ENCODE data around the gene PDE8B.

The PDE8B gene

GRCh38 chr5:77258652-77259051 lies 48.2 kb downstream of the PDE8B start:
- no peak overlapping the region for H2AK5ac ChIP-seq (ENCODE audit: low read length)
- no peaks in the 10 kb centered on the region for H3K27me3 ChIP-seq (ENCODE audit: insufficient read depth, low read length, poor library complexity)
- H3K27ac ChIP-seq (ENCODE audit: low read depth, low read length), result no peak overlapping the region
- no peaks in the 10 kb centered on the region for H3K4me1 ChIP-seq (ENCODE audit: control insufficient read depth, low read depth, low read length)
- H3K79me1 ChIP-seq (ENCODE audit: low read length), result no peaks in the 10 kb centered on the region
- no peak overlapping the region for H3K9ac ChIP-seq (ENCODE audit: low read length)
- H3K18ac ChIP-seq (ENCODE audit: low read length), result no peak overlapping the region
- no peak overlapping the region for H3K4ac ChIP-seq (ENCODE audit: low read depth, low read length)
- no CpG with 5 or more reads among the region's 1 CpG for WGBS (ENCODE audit: extremely low coverage, insufficient coverage, low lambda C conversion rate)
- no peak for DNase-seq
- no peak overlapping the region for H2BK5ac ChIP-seq (ENCODE audit: low read length)
- H3K23ac ChIP-seq (ENCODE audit: low read length), result no peak overlapping the region
- H3K36me3 ChIP-seq (ENCODE audit: control insufficient read depth, insufficient read depth, low read length), result no peaks in the 10 kb centered on the region
- H4K8ac ChIP-seq (ENCODE audit: low read depth, low read length), result no peak overlapping the region
- H3K79me2 ChIP-seq (ENCODE audit: control insufficient read depth, insufficient read depth, low read length), result no peaks in the 10 kb centered on the region
- no peak overlapping the region for H4K5ac ChIP-seq (ENCODE audit: low read length)
- no peak overlapping the region for H3K4me2 ChIP-seq (ENCODE audit: low read length)
- no peak overlapping the region for H2BK15ac ChIP-seq (replicated peaks; ENCODE audit: low read depth)
- H3K56ac ChIP-seq (ENCODE audit: low read length), result no peak overlapping the region
- no peak overlapping the region for H2BK120ac ChIP-seq (ENCODE audit: low read depth, low read length)
- no peak overlapping the region for H3K4me3 ChIP-seq (ENCODE audit: low read length)

DNA sequence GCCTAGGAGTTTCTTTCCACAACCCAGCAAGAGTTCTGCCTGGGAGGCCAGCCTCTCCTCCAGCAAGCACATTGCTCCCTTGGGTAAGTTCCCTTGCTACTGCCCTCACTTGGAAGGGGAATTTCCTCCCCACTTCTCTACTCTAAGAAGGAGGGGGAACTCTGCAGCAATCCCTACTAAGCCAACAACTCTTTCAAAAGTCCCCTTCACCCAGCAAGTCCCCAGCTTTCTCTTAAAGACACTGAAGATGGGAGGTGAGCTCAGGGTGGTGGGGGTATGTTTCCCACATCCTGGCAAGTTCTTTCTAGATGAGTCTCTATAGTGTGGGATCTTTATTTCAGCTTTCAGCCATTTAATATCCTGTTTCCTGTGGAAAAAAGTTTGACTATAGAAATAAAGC lies 49.0 kb downstream of the PDE8B start:
- no peaks in the 10 kb centered on the region for H3K4me1 ChIP-seq (ENCODE audit: control insufficient read depth, low read depth, low read length)
- no peaks in the 10 kb centered on the region for H3K79me1 ChIP-seq (ENCODE audit: low read length)
- H3K23ac ChIP-seq (ENCODE audit: low read length), result no peak overlapping the region
- no peak overlapping the region for H3K9ac ChIP-seq (ENCODE audit: low read length)
- no peak overlapping the region for H2BK15ac ChIP-seq (replicated peaks; ENCODE audit: low read depth)
- no peak overlapping the region for H2BK5ac ChIP-seq (ENCODE audit: low read length)
- H3K56ac ChIP-seq (ENCODE audit: low read length), result no peak overlapping the region
- no peak overlapping the region for H4K8ac ChIP-seq (ENCODE audit: low read depth, low read length)
- H3K36me3 ChIP-seq (ENCODE audit: control insufficient read depth, insufficient read depth, low read length), result no peaks in the 10 kb centered on the region
- H3K4me3 ChIP-seq (ENCODE audit: low read length), result no peak overlapping the region
- H4K5ac ChIP-seq (ENCODE audit: low read length), result no peak overlapping the region
- no peak overlapping the region for H3K27ac ChIP-seq (ENCODE audit: low read depth, low read length)
- H2BK120ac ChIP-seq (ENCODE audit: low read depth, low read length), result no peak overlapping the region
- H3K79me2 ChIP-seq (ENCODE audit: control insufficient read depth, insufficient read depth, low read length), result no peaks in the 10 kb centered on the region
- no peak overlapping the region for H3K4me2 ChIP-seq (ENCODE audit: low read length)
- no peak overlapping the region for H3K18ac ChIP-seq (ENCODE audit: low read length)
- H3K27me3 ChIP-seq (ENCODE audit: insufficient read depth, low read length, poor library complexity), result no peaks in the 10 kb centered on the region
- no peak overlapping the region for H3K4ac ChIP-seq (ENCODE audit: low read depth, low read length)
- no peak for DNase-seq
- no peak overlapping the region for H2AK5ac ChIP-seq (ENCODE audit: low read length)

DNA sequence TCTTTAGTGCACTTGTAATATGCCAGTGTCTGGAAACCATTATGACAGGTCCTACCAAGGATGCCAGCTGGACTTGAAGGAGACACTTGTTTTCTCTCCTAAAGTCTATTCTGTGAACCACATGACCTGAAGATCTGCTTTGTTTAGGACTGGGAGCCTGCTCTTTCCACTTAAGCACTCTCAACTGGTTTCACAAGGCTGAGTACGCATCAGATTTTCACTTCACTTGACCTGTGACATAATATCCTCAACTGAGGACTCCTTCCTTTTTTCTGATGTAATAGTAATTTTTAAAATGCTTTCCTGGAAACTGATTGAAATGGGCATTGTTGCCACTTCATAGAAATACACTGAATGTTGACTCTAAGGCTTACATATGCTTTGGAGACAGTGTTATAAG lies 52.2 kb downstream of the PDE8B start:
- Histone ChIP-seq H4K5ac (ENCODE audit: low read length) (no peak overlapping the region), H3K9ac (ENCODE audit: low read length) (no peak overlapping the region), H3K18ac (ENCODE audit: low read length) (no peak overlapping the region), H3K4me1 (ENCODE audit: control insufficient read depth, low read depth, low read length) (no peaks in the 10 kb centered on the region), H3K4ac (ENCODE audit: low read depth, low read length) (no peak overlapping the region), H2BK15ac (replicated peaks; ENCODE audit: low read depth) (no peak overlapping the region), H3K27ac (ENCODE audit: low read depth, low read length) (no peak overlapping the region), H3K27me3 (ENCODE audit: insufficient read depth, low read length, poor library complexity) (no peaks in the 10 kb centered on the region), H3K4me2 (ENCODE audit: low read length) (no peak overlapping the region), H4K8ac (ENCODE audit: low read depth, low read length) (no peak overlapping the region), H2AK5ac (ENCODE audit: low read length) (no peak overlapping the region), H3K56ac (ENCODE audit: low read length) (no peak overlapping the region), H3K79me1 (ENCODE audit: low read length) (no peaks in the 10 kb centered on the region), H3K4me3 (ENCODE audit: low read length) (no peak overlapping the region), H3K79me2 (ENCODE audit: control insufficient read depth, insufficient read depth, low read length) (no peaks in the 10 kb centered on the region), H2BK120ac (ENCODE audit: low read depth, low read length) (no peak overlapping the region), H2BK5ac (ENCODE audit: low read length) (no peak overlapping the region), H3K36me3 (ENCODE audit: control insufficient read depth, insufficient read depth, low read length) (no peaks in the 10 kb centered on the region), H3K23ac (ENCODE audit: low read length) (no peak overlapping the region)
- WGBS (ENCODE audit: extremely low coverage, insufficient coverage, low lambda C conversion rate), result no CpG with 5 or more reads among the region's 1 CpG
- no peak for DNase-seq

DNA sequence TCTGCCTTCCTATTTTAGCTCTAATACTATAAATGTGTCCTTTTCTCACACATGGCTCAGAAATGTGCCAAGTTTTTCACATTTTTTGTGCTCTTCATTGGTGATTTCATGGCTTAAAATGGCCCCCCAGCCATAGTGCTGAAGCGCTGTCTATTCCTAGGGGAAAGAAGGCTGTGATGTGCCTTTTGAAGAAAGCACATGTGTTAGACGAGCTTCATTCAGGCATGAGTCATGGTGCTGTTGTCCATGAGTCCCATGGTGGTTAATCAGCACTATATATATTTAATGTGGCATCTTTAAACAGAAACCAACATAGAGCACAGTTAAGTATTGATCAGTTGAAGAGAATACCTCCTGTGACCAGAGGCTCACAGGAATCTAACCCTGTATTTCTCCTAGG lies 55.8 kb downstream of the PDE8B start:
- H2AK5ac ChIP-seq (ENCODE audit: low read length), result no peak overlapping the region
- no peak overlapping the region for H3K27ac ChIP-seq (ENCODE audit: low read depth, low read length)
- no peak overlapping the region for H3K18ac ChIP-seq (ENCODE audit: low read length)
- no CpG with 5 or more reads among the region's 2 CpGs for WGBS (ENCODE audit: extremely low coverage, insufficient coverage, low lambda C conversion rate)
- H3K9ac ChIP-seq (ENCODE audit: low read length), result no peak overlapping the region
- H3K36me3 ChIP-seq (ENCODE audit: control insufficient read depth, insufficient read depth, low read length), result no peaks in the 10 kb centered on the region
- no peak overlapping the region for H4K8ac ChIP-seq (ENCODE audit: low read depth, low read length)
- no peak overlapping the region for H3K23ac ChIP-seq (ENCODE audit: low read length)
- no peak overlapping the region for H2BK5ac ChIP-seq (ENCODE audit: low read length)
- H3K4me3 ChIP-seq (ENCODE audit: low read length), result no peak overlapping the region
- no peak overlapping the region for H2BK15ac ChIP-seq (replicated peaks; ENCODE audit: low read depth)
- H2BK120ac ChIP-seq (ENCODE audit: low read depth, low read length), result no peak overlapping the region
- H3K4me1 ChIP-seq (ENCODE audit: control insufficient read depth, low read depth, low read length), result no peaks in the 10 kb centered on the region
- H3K79me1 ChIP-seq (ENCODE audit: low read length), result no peaks in the 10 kb centered on the region
- no peak overlapping the region for H3K56ac ChIP-seq (ENCODE audit: low read length)
- H4K5ac ChIP-seq (ENCODE audit: low read length), result no peak overlapping the region
- no peaks in the 10 kb centered on the region for H3K79me2 ChIP-seq (ENCODE audit: control insufficient read depth, insufficient read depth, low read length)
- DNase-seq, result no peak
- no peak overlapping the region for H3K4me2 ChIP-seq (ENCODE audit: low read length)
- no peak overlapping the region for H3K4ac ChIP-seq (ENCODE audit: low read depth, low read length)
- H3K27me3 ChIP-seq (ENCODE audit: insufficient read depth, low read length, poor library complexity), result no peaks in the 10 kb centered on the region

- DNase-seq, result no peak
- no peak overlapping the region for H3K27ac ChIP-seq (ENCODE audit: low read depth, low read length)
- no peak overlapping the region for H3K9ac ChIP-seq (ENCODE audit: low read length)
- no peak overlapping the region for H4K5ac ChIP-seq (ENCODE audit: low read length)
- no peaks in the 10 kb centered on the region for H3K79me1 ChIP-seq (ENCODE audit: low read length)
- H3K18ac ChIP-seq (ENCODE audit: low read length), result no peak overlapping the region
- no peak overlapping the region for H2BK120ac ChIP-seq (ENCODE audit: low read depth, low read length)
- no peak overlapping the region for H3K56ac ChIP-seq (ENCODE audit: low read length)
- H3K4me2 ChIP-seq (ENCODE audit: low read length), result no peak overlapping the region
- no peak overlapping the region for H2BK5ac ChIP-seq (ENCODE audit: low read length)
- H3K36me3 ChIP-seq (ENCODE audit: control insufficient read depth, insufficient read depth, low read length), result no peaks in the 10 kb centered on the region
- H3K23ac ChIP-seq (ENCODE audit: low read length), result no peak overlapping the region
- no peaks in the 10 kb centered on the region for H3K79me2 ChIP-seq (ENCODE audit: control insufficient read depth, insufficient read depth, low read length)
- no peaks in the 10 kb centered on the region for H3K4me1 ChIP-seq (ENCODE audit: control insufficient read depth, low read depth, low read length)
- H3K4me3 ChIP-seq (ENCODE audit: low read length), result no peak overlapping the region
- H3K4ac ChIP-seq (ENCODE audit: low read depth, low read length), result no peak overlapping the region
- H2BK15ac ChIP-seq (replicated peaks; ENCODE audit: low read depth), result no peak overlapping the region
- H4K8ac ChIP-seq (ENCODE audit: low read depth, low read length), result no peak overlapping the region
- no CpG with 5 or more reads among the region's 3 CpGs for WGBS (ENCODE audit: extremely low coverage, insufficient coverage, low lambda C conversion rate)
- no peaks in the 10 kb centered on the region for H3K27me3 ChIP-seq (ENCODE audit: insufficient read depth, low read length, poor library complexity)
- no peak overlapping the region for H2AK5ac ChIP-seq (ENCODE audit: low read length)
Measured at GRCh38 chr5:77267496-77267895, 57.0 kb downstream of the PDE8B start.

GRCh38 chr5:77272206-77272605 lies 61.7 kb downstream of the PDE8B start:
- no peak overlapping the region for H4K5ac ChIP-seq (ENCODE audit: low read length)
- H2BK120ac ChIP-seq (ENCODE audit: low read depth, low read length), result no peak overlapping the region
- H2BK15ac ChIP-seq (replicated peaks; ENCODE audit: low read depth), result no peak overlapping the region
- H3K56ac ChIP-seq (ENCODE audit: low read length), result no peak overlapping the region
- no peak overlapping the region for H3K4ac ChIP-seq (ENCODE audit: low read depth, low read length)
- peaks cover 2% of the 10 kb centered on the region for H3K4me1 ChIP-seq (ENCODE audit: control insufficient read depth, low read depth, low read length)
- H3K18ac ChIP-seq (ENCODE audit: low read length), result no peak overlapping the region
- H3K79me1 ChIP-seq (ENCODE audit: low read length), result no peaks in the 10 kb centered on the region
- no peak for DNase-seq
- H3K27ac ChIP-seq (ENCODE audit: low read depth, low read length), result no peak overlapping the region
- H4K8ac ChIP-seq (ENCODE audit: low read depth, low read length), result no peak overlapping the region
- H3K9ac ChIP-seq (ENCODE audit: low read length), result no peak overlapping the region
- H3K4me2 ChIP-seq (ENCODE audit: low read length), result no peak overlapping the region
- no peak overlapping the region for H3K4me3 ChIP-seq (ENCODE audit: low read length)
- no CpG with 5 or more reads among the region's 1 CpG for WGBS (ENCODE audit: extremely low coverage, insufficient coverage, low lambda C conversion rate)
- H3K36me3 ChIP-seq (ENCODE audit: control insufficient read depth, insufficient read depth, low read length), result no peaks in the 10 kb centered on the region
- no peak overlapping the region for H2AK5ac ChIP-seq (ENCODE audit: low read length)
- H3K79me2 ChIP-seq (ENCODE audit: control insufficient read depth, insufficient read depth, low read length), result no peaks in the 10 kb centered on the region
- H3K23ac ChIP-seq (ENCODE audit: low read length), result no peak overlapping the region
- no peaks in the 10 kb centered on the region for H3K27me3 ChIP-seq (ENCODE audit: insufficient read depth, low read length, poor library complexity)
- no peak overlapping the region for H2BK5ac ChIP-seq (ENCODE audit: low read length)
